Osteocyte (in vitro differentiated cells): ENCODE results near the gene CYRIA. TPM values are rescaled to one million over a fixed set of nuclear protein-coding genes. Genes with fewer than 3 reads are reported as not detected.

ENCODE experiments used
- DNase-seq: peaks from one replicate; pipeline ENCODE4 v3.0.0; 2021; ENCODE audit warnings: mixed read lengths; ENCODE audit not compliant: unreplicated experiment; ENCODE audit errors: extremely low spot score
- H3K27ac Mint-ChIP-seq: one replicate; pipeline ENCODE4 v1.8.0; 2021; ENCODE audit warnings: mild to moderate bottlenecking, mixed read lengths; ENCODE audit not compliant: unreplicated experiment
- H3K27me3 Mint-ChIP-seq: one replicate; pipeline ENCODE4 v1.8.0; 2021; ENCODE audit warnings: mixed read lengths; ENCODE audit not compliant: unreplicated experiment
- H3K36me3 Mint-ChIP-seq: one replicate; pipeline ENCODE4 v1.8.0; 2021; ENCODE audit warnings: mixed read lengths; ENCODE audit not compliant: unreplicated experiment
- H3K4me1 Mint-ChIP-seq: one replicate; pipeline ENCODE4 v1.8.0; 2021; ENCODE audit warnings: mixed read lengths; ENCODE audit not compliant: unreplicated experiment
- H3K4me3 Mint-ChIP-seq: one replicate; pipeline ENCODE4 v1.8.0; 2021; ENCODE audit warnings: mild to moderate bottlenecking, moderate library complexity, mixed read lengths; ENCODE audit not compliant: unreplicated experiment
- H3K9me3 Mint-ChIP-seq: one replicate; pipeline ENCODE4 v1.8.0; 2021; ENCODE audit warnings: mixed read lengths; ENCODE audit not compliant: unreplicated experiment
- total RNA-seq: library from RNA; stranded (reverse); gene quantifications from 2 replicates; pipeline ENCODE4 v1.2.1, GENCODE V29; 2021
- TF ChIP-seq, protein P1 (sequence below): fragments of 200-600 bp; sonication (generic); IDR thresholded peaks from 2 replicates; pipeline ENCODE4 v1.5.0; 2021; ENCODE audit warnings: antibody characterized with exemption, mild to moderate bottlenecking, moderate library complexity

The CYRIA gene
- total RNA-seq, 1 donor from 2014 or later, result 2.8 TPM

DNA sequence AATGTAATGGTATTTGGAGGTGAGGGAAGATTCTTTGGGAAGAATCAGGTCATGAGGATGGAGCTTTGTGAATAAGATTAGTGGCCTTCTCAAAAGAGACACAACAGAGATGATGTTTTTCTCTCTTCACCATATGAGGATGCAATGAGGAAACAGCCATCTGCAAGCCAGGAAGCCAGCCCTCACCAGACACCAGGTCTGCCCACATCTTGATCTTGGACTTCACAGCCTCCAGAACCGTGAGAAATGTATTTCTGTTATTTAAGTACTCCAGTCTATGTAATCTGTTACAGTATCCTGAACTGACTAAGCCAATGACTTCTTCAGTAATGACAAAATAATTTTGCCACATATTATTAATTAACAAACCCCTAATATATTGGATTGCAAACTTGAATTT is 28.3 kb downstream of the CYRIA start:
- no peak overlapping the region for H3K4me3 Mint-ChIP-seq
- H3K27ac Mint-ChIP-seq, result no peak overlapping the region
- no peak for DNase-seq
- H3K4me1 Mint-ChIP-seq, result no peaks in the 10 kb centered on the region
- no peaks in the 10 kb centered on the region for H3K36me3 Mint-ChIP-seq
- peaks cover 10% of the 10 kb centered on the region for H3K27me3 Mint-ChIP-seq
- TF ChIP-seq, protein P1, sequence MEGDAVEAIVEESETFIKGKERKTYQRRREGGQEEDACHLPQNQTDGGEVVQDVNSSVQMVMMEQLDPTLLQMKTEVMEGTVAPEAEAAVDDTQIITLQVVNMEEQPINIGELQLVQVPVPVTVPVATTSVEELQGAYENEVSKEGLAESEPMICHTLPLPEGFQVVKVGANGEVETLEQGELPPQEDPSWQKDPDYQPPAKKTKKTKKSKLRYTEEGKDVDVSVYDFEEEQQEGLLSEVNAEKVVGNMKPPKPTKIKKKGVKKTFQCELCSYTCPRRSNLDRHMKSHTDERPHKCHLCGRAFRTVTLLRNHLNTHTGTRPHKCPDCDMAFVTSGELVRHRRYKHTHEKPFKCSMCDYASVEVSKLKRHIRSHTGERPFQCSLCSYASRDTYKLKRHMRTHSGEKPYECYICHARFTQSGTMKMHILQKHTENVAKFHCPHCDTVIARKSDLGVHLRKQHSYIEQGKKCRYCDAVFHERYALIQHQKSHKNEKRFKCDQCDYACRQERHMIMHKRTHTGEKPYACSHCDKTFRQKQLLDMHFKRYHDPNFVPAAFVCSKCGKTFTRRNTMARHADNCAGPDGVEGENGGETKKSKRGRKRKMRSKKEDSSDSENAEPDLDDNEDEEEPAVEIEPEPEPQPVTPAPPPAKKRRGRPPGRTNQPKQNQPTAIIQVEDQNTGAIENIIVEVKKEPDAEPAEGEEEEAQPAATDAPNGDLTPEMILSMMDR, result no peak
- no peaks in the 10 kb centered on the region for H3K9me3 Mint-ChIP-seq

- no peak overlapping the region for H3K4me3 Mint-ChIP-seq
- H3K27ac Mint-ChIP-seq, result no peak overlapping the region
- H3K9me3 Mint-ChIP-seq, result no peaks in the 10 kb centered on the region
- no peaks in the 10 kb centered on the region for H3K36me3 Mint-ChIP-seq
- no peaks in the 10 kb centered on the region for H3K4me1 Mint-ChIP-seq
- peaks cover 10% of the 10 kb centered on the region for H3K27me3 Mint-ChIP-seq
- TF ChIP-seq, protein P1, result no peak
- DNase-seq, result no peak
These were observed 29.6 kb downstream of the CYRIA start for GRCh38 chr2:16635791-16636699.

- Mint-ChIP-seq H3K27me3 (peaks cover 11% of the 10 kb centered on the region), H3K27ac (no peak overlapping the region), H3K36me3 (no peaks in the 10 kb centered on the region), H3K4me1 (no peaks in the 10 kb centered on the region), H3K9me3 (no peaks in the 10 kb centered on the region), H3K4me3 (no peak overlapping the region)
- TF ChIP-seq, protein P1, result no peak
- DNase-seq, result no peak
These were observed 31.8 kb downstream of the CYRIA start for GRCh38 chr2:16633621-16634430.

- no peak for DNase-seq
- TF ChIP-seq, protein P1, result no peak
These were observed 33.0 kb downstream of the CYRIA start for GRCh38 chr2:16632598-16632997.

DNA sequence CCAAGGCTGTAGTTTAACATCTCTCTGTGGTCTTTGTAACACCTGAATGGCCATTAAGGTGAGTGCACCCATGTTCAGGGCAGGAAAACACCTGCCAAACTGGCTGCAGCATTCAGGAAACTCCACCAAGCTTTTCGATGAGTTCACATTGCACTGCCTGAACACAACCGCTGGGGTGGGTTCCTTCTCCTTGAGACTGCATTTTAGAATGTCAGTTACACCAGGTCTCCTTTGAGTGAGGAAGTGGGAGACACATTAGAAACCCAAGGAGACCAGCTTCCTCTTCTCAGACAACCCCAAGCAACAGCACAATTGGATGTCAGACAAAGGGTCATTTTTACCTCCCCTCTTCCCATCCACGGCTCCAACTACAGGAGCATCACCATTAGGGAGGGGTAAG is 35.2 kb downstream of the CYRIA start:
- Mint-ChIP-seq H3K4me1 (peaks cover 9% of the 10 kb centered on the region), H3K27me3 (peaks cover 11% of the 10 kb centered on the region)

More at GRCh38 chr2:16632598-16632997, 33.0 kb downstream of the CYRIA start:
- Mint-ChIP-seq H3K27me3 (peaks cover 11% of the 10 kb centered on the region), H3K4me1 (no peaks in the 10 kb centered on the region), H3K9me3 (no peaks in the 10 kb centered on the region), H3K4me3 (no peak overlapping the region), H3K27ac (no peak overlapping the region), H3K36me3 (no peaks in the 10 kb centered on the region)

More for the DNA sequence above, 35.2 kb downstream of the CYRIA start:
- TF ChIP-seq, protein P1, result no peak
- no peak for DNase-seq
- H3K4me3 Mint-ChIP-seq, result no peak overlapping the region
- H3K9me3 Mint-ChIP-seq, result no peaks in the 10 kb centered on the region
- no peaks in the 10 kb centered on the region for H3K36me3 Mint-ChIP-seq
- no peak overlapping the region for H3K27ac Mint-ChIP-seq
